Measurements from ENCODE around the gene KIF3C. TPM values are rescaled to one million over a fixed set of nuclear protein-coding genes. Genes with fewer than 3 reads are reported as not detected.
"Not testable (repeated sequence)": the region's sequence is repeated elsewhere in the genome, so short reads cannot be mapped to it uniquely, and the experiment has no call there.

The KIF3C gene
- total and polyA plus RNA-seq, 10 of the 15 experiments (the other 5 are each of a cell fraction or from before 2014, with no cell fraction given), result 0.10 to 0.63 (median 0.46) TPM

GRCh38 chr2:25982273-25982967 lies at the start of gene KIF3C (continued):
- TF ChIP-seq ZNF687 (IDR thresholded peaks at IDR 0.05), result no peak

GRCh38 chr2:26028083-26028482 lies 45.8 kb upstream of the KIF3C start:
- POLR2A ChIA-PET; H3K27me3 ChIP-seq (replicated peaks in 1 of 2; ENCODE audit: control insufficient read depth in 2 of 2, insufficient read depth in 2 of 2, low read length in 1 of 2); H3K9ac ChIP-seq (ENCODE audit: control insufficient read depth, insufficient read depth, low read length); H3K27ac ChIP-seq (ENCODE audit: control insufficient read depth, insufficient read depth); H3K36me3 ChIP-seq (ENCODE audit: control insufficient read depth in 2 of 2, insufficient read depth in 2 of 2, low read length in 1 of 2); BruUV-seq (replicated peaks); FAIRE-seq; H3K4me1 ChIP-seq (ENCODE audit: control insufficient read depth, insufficient read depth, low read length); H3K4me3 ChIP-seq; in situ Hi-C loops (cut with MboI); intact Hi-C loops (cut with micrococcal nuclease; ENCODE audit: unreplicated experiment); H4K20me1 ChIP-seq (ENCODE audit: control insufficient read depth, insufficient read depth); H3K4me2 ChIP-seq (ENCODE audit: control insufficient read depth, insufficient read depth); DNase-seq (ENCODE audit: low read depth, low spot score); H3K9me3 ChIP-seq (replicated peaks; ENCODE audit: control insufficient read depth, insufficient read depth, low read length); SMC1A ChIA-PET (ENCODE audit: uncharacterized antibody, unreplicated experiment); H2AFZ ChIP-seq (ENCODE audit: control insufficient read depth, low read depth, low read length); H3K79me2 ChIP-seq (ENCODE audit: control insufficient read depth, insufficient read depth, low read length); RAD21 ChIA-PET (ENCODE audit: unreplicated experiment); ATAC-seq: not testable (repeated sequence)
- CTCF ChIA-PET, result interaction anchor here (1.3 kb wide), 1 partner anchor 36 kb away, joined by 5 read pairs; no protein-coding TSS in a partner anchor
- WGBS (ENCODE audit: insufficient coverage, insufficient replicate concordance, low lambda C conversion rate, missing lambda C conversion rate), result 48% methylated on average over 16 of the region's 16 CpGs

Measured in GM12878 (cell line).